ENCODE measurements around the gene DMAC1.

- TF ChIP-seq CTCF (IDR thresholded peaks at IDR 0.05; ENCODE audit: insufficient read depth, low read depth, low read length) (no peak), EZH2 (IDR thresholded peaks at IDR 0.05; ENCODE audit: insufficient read depth, low read length) (no peak)
These were observed at the start of gene DMAC1 for GRCh38 chr9:7799234-7799943.
